ENCODE results near the gene ARID2. TPM values are rescaled to one million over a fixed set of nuclear protein-coding genes. Genes with fewer than 3 reads are reported as not detected.

Gene ARID2
- total and polyA plus RNA-seq, 2 donors from 2014 or later: 4.4 to 35.7 TPM

DNA sequence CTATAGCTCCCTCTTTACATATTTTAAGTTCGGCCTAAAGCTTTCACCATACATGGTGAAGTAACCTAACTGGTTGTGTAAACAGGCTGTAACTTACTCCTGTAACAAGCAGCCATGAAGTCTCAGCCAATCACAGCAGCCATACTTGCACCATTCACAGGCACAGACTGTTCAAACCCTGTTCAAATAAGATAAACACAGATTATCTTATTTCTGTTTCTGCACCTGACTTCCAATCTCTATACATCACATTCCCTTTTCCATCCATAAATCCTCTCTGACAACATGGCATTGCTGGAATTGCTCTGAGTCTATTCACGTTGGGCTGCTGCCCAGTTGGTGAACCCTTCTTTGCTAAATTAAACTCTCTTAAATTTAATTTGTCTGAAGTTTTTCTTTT lies 34.5 kb upstream of the ARID2 start:
- Histone ChIP-seq H3K4me1 (ENCODE audit: control insufficient read depth in 2 of 3, insufficient read depth in 2 of 3, low read depth in 1 of 3, low read length in 3 of 3) (no peaks in the 10 kb centered on the region), H3K27ac (ENCODE audit: low read depth in 2 of 2, low read length in 2 of 2) (no peak overlapping the region), H3K9ac (ENCODE audit: low read length in 3 of 3) (no peak overlapping the region), H3K36me3 (ENCODE audit: control insufficient read depth in 2 of 3, insufficient read depth in 3 of 3, low read length in 3 of 3) (no peaks in the 10 kb centered on the region), H3K9me3 (ENCODE audit: control insufficient read depth in 2 of 3, insufficient read depth in 1 of 3, low read length in 3 of 3) (peaks cover 0 to 7% (median 0%) of the 10 kb centered on the region in 3 donors), H3K27me3 (ENCODE audit: control insufficient read depth, insufficient read depth, low read length) (no peaks in the 10 kb centered on the region), H3K4me3 (ENCODE audit: low read length in 3 of 3) (no peak overlapping the region)
- intact Hi-C loops (cut with DNase I): no loop called here
- FAIRE-seq (no peak), DNase-seq (no peak)
- TF ChIP-seq, protein P1, sequence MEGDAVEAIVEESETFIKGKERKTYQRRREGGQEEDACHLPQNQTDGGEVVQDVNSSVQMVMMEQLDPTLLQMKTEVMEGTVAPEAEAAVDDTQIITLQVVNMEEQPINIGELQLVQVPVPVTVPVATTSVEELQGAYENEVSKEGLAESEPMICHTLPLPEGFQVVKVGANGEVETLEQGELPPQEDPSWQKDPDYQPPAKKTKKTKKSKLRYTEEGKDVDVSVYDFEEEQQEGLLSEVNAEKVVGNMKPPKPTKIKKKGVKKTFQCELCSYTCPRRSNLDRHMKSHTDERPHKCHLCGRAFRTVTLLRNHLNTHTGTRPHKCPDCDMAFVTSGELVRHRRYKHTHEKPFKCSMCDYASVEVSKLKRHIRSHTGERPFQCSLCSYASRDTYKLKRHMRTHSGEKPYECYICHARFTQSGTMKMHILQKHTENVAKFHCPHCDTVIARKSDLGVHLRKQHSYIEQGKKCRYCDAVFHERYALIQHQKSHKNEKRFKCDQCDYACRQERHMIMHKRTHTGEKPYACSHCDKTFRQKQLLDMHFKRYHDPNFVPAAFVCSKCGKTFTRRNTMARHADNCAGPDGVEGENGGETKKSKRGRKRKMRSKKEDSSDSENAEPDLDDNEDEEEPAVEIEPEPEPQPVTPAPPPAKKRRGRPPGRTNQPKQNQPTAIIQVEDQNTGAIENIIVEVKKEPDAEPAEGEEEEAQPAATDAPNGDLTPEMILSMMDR (IDR thresholded peaks at IDR 0.05; ENCODE audit: borderline replicate concordance, extremely low read depth, insufficient read depth): no peak

DNA sequence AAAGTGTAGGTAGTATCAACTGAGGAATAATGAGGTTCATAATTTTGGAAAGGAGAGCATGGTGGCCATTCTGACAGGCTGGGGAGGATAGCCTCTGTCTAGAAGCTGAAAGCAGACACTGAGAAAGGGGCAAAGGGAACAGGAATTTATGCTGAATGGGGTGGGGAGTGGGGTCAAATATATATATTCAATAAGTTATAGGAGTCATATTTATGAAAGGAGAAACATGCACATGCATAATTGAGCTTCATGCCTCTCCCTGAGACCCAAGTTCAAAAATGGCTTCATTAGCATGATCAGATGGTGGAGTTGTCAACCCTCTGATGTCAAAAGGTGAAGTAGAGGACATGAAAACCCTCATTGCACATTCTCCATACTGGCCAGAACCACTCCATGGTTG lies 33.9 kb upstream of the ARID2 start:
- H3K4me1 ChIP-seq (ENCODE audit: control insufficient read depth in 2 of 3, insufficient read depth in 2 of 3, low read depth in 1 of 3, low read length in 3 of 3): no peaks in the 10 kb centered on the region
- TF ChIP-seq, protein P1 (IDR thresholded peaks at IDR 0.05; ENCODE audit: borderline replicate concordance, extremely low read depth, insufficient read depth): no peak
- H3K9me3 ChIP-seq (ENCODE audit: control insufficient read depth in 2 of 3, insufficient read depth in 1 of 3, low read length in 3 of 3): peaks cover 0 to 7% (median 0%) of the 10 kb centered on the region in 3 donors
- no peaks in the 10 kb centered on the region for H3K27me3 ChIP-seq (ENCODE audit: control insufficient read depth, insufficient read depth, low read length)
- no peaks in the 10 kb centered on the region for H3K36me3 ChIP-seq (ENCODE audit: control insufficient read depth in 2 of 3, insufficient read depth in 3 of 3, low read length in 3 of 3)
- intact Hi-C loops (cut with DNase I): no loop called here
- no peak overlapping the region for H3K4me3 ChIP-seq (ENCODE audit: low read length in 3 of 3)
- FAIRE-seq (no peak), DNase-seq (no peak)
- H3K27ac ChIP-seq (ENCODE audit: low read depth in 2 of 2, low read length in 2 of 2): no peak overlapping the region
- no peak overlapping the region for H3K9ac ChIP-seq (ENCODE audit: low read length in 3 of 3)

DNA sequence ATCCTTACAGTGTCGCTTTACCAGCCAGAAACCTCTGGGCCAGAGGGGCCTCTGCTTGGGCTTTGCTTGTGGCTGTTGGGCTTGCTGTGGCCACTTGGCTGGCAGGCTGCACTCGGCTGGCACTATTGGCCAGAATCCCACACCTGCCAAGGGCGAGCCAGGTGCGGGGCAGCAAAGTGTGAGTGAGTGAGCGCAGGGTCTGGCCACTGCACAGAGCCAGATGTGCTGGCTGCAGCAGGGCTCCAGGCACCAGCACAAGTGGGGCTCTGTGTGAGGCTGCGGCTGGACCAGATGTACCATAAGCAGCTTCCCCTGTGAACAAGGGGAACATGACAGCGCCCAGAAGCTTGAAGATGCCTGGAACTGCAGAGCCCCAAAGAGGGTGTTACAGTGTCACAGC lies 33.5 kb upstream of the ARID2 start:
- Histone ChIP-seq H3K27me3 (ENCODE audit: control insufficient read depth, insufficient read depth, low read length) (no peaks in the 10 kb centered on the region), H3K9ac (ENCODE audit: low read length in 3 of 3) (no peak overlapping the region), H3K4me1 (ENCODE audit: control insufficient read depth in 2 of 3, insufficient read depth in 2 of 3, low read depth in 1 of 3, low read length in 3 of 3) (no peaks in the 10 kb centered on the region), H3K9me3 (ENCODE audit: control insufficient read depth in 2 of 3, insufficient read depth in 1 of 3, low read length in 3 of 3) (peaks cover 0 to 7% (median 0%) of the 10 kb centered on the region in 3 donors), H3K27ac (ENCODE audit: low read depth in 2 of 2, low read length in 2 of 2) (no peak overlapping the region), H3K36me3 (ENCODE audit: control insufficient read depth in 2 of 3, insufficient read depth in 3 of 3, low read length in 3 of 3) (no peaks in the 10 kb centered on the region), H3K4me3 (ENCODE audit: low read length in 3 of 3) (no peak overlapping the region)
- TF ChIP-seq, protein P1 (IDR thresholded peaks at IDR 0.05; ENCODE audit: borderline replicate concordance, extremely low read depth, insufficient read depth): no peak
- no peak for DNase-seq
- no peak for FAIRE-seq
- intact Hi-C loops (cut with DNase I): no loop called here

DNA sequence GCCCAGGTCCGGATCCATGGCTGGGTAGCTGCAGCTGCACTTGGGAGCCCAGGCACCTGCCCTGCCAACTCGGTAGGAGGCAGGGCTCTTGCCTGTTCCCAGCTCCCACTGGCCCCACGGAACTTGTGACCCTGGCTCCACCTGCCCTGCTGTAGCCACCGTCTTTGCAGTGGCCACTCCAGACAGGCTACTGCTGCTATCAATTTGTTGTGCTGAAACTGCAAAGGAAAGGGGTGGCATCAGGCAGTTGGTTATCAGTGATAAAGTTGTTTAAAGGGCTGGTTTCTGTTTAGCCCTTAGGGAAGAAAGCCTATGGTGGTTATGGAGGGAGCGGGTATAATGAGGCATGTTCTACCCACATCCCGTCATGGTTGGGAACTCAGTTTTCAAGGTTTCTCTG lies 32.1 kb upstream of the ARID2 start:
- Histone ChIP-seq H3K4me3 (ENCODE audit: low read length in 3 of 3) (no peak overlapping the region), H3K9ac (ENCODE audit: low read length in 3 of 3) (no peak overlapping the region), H3K36me3 (ENCODE audit: control insufficient read depth in 2 of 3, insufficient read depth in 3 of 3, low read length in 3 of 3) (no peaks in the 10 kb centered on the region), H3K9me3 (ENCODE audit: control insufficient read depth in 2 of 3, insufficient read depth in 1 of 3, low read length in 3 of 3) (peaks cover 0 to 12% (median 0%) of the 10 kb centered on the region in 3 donors), H3K27me3 (ENCODE audit: control insufficient read depth, insufficient read depth, low read length) (no peaks in the 10 kb centered on the region), H3K27ac (ENCODE audit: low read depth in 2 of 2, low read length in 2 of 2) (no peak overlapping the region), H3K4me1 (ENCODE audit: control insufficient read depth in 2 of 3, insufficient read depth in 2 of 3, low read depth in 1 of 3, low read length in 3 of 3) (no peaks in the 10 kb centered on the region)
- DNase-seq (no peak), FAIRE-seq (no peak)
- intact Hi-C loops (cut with DNase I): no loop called here
- TF ChIP-seq, protein P1 (IDR thresholded peaks at IDR 0.05; ENCODE audit: borderline replicate concordance, extremely low read depth, insufficient read depth): no peak
